GM20000 (cell line): ENCODE results near the gene RFC5.

Experiments used
- DNase-seq: peaks from one replicate; pipeline ENCODE4 v3.0.0; 2012; ENCODE audit warnings: low spot score
- TF ChIP-seq, protein P1 (sequence below): IDR thresholded peaks from 2 replicates; pipeline ENCODE4 v1.5.1; 2012; ENCODE audit warnings: mild to moderate bottlenecking, control low read depth; ENCODE audit errors: extremely low read depth, missing control alignments

Gene RFC5

DNA sequence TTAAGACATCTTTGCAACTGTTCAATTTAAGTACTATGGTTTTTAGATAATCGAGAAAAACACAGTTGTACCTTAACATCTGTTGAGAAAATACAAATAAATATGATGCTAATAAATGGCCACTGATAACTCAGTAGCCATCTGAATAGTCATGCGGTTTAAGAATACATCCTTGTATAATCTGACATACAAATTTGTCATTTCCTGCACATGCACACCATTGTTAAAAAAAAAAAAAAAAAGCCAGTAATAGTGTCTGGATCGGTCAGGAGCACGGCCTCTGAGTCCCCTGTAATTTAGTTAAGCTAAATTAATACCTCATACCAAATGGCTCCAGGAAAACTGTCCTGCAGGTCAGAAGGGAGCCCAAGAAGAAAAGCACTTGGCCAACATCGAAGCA, 16.8 kb downstream of the RFC5 start:
- TF ChIP-seq, protein P1, sequence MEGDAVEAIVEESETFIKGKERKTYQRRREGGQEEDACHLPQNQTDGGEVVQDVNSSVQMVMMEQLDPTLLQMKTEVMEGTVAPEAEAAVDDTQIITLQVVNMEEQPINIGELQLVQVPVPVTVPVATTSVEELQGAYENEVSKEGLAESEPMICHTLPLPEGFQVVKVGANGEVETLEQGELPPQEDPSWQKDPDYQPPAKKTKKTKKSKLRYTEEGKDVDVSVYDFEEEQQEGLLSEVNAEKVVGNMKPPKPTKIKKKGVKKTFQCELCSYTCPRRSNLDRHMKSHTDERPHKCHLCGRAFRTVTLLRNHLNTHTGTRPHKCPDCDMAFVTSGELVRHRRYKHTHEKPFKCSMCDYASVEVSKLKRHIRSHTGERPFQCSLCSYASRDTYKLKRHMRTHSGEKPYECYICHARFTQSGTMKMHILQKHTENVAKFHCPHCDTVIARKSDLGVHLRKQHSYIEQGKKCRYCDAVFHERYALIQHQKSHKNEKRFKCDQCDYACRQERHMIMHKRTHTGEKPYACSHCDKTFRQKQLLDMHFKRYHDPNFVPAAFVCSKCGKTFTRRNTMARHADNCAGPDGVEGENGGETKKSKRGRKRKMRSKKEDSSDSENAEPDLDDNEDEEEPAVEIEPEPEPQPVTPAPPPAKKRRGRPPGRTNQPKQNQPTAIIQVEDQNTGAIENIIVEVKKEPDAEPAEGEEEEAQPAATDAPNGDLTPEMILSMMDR, result no peak
- DNase-seq, result no peak

DNA sequence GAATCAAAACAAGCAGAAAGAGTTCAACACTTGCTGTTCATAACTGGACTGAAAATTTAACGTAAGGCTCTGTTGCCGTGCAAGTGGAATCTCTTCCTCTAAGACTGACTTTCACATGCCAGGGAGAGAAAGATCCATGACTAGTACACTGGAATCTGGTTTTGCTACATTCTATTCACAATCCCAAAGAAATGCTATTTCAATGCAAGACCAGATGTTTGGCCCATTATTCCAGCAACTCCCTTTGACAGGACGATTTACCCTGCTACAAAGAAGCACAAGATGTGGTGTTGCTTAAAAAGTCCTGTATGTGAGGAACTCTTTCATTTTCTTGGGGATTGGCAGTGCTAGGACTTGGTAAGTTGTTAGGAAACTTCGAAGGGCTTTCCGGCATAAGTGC, 17.4 kb downstream of the RFC5 start:
- TF ChIP-seq, protein P1, result no peak
- DNase-seq, result no peak

DNA sequence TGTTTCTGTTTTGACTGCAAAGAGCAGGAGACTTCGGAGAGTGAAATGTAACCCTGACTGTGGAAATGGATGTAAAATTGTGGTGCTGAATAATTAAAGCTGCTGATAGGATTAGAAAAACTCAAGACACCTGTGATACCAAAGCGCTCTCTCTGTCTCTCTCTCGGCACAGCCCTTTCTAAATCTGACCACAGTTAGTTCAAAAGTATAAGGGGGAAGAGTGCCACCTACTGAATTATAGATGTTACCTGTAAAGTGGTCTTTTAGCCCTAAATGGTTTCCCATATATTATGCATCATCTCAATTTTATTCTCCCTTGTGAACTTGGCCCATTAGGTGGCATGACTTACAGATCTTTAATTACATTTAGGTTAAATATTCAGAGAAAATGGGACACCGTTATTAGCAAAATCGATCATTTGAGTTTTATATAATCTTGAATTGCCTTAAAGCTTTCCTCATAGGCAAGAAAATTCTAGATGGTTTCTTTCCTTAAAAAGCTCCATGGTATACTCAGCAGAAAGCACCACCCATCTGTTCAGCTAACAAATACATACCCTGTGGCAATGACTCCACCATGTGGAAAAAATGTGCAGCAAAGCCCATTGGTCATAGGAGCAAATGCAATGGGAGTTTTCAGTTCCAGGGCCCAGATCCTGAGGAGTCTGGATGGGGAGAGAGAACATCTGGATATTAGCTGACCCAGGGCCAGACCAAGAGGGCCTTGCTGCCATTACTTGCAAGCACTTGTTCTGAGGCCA, 18.1 kb downstream of the RFC5 start:
- no peak for DNase-seq
- TF ChIP-seq, protein P1, result no peak

DNA sequence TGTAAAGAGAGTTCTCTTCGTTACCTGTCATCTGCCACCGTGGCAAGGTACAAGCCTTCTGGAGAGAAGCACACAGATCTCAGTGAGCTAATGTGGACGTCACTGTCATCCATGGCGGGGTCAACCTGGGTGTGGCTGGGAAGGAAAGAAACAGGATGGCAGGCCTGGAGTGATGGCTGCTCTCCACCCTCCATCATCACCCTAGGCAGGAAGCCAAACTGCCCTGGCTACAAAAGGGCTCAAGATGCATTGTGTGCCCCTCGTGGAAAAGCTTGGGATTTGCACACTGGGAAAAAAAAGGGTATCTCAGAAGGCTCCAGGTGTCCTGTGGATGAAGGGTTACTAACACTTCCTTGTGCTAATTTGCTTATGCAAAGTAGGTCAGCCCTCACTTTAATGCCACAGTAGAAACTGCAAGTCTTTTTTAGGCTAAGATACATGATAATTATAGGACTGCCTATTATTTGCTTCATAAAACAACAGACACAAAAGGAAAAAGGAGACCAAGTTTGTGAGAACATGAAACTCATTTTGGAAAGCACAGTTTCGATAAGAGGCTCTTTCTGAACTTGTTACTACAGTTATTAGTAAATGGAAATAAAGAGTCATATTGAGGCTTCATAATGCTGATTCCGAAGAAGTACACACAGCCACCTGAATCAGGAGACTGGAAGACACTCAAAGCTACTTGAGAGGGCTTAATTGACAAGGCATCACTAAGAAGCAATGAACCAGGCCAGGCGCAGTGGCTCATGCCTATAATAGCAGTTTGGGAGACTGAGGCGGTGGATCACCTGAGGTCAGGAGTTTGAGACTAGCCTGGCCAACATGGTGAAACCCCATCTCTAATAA, 18.9 kb downstream of the RFC5 start:
- TF ChIP-seq, protein P1, result no peak
- peak; percentile 61 for DNase-seq

DNA sequence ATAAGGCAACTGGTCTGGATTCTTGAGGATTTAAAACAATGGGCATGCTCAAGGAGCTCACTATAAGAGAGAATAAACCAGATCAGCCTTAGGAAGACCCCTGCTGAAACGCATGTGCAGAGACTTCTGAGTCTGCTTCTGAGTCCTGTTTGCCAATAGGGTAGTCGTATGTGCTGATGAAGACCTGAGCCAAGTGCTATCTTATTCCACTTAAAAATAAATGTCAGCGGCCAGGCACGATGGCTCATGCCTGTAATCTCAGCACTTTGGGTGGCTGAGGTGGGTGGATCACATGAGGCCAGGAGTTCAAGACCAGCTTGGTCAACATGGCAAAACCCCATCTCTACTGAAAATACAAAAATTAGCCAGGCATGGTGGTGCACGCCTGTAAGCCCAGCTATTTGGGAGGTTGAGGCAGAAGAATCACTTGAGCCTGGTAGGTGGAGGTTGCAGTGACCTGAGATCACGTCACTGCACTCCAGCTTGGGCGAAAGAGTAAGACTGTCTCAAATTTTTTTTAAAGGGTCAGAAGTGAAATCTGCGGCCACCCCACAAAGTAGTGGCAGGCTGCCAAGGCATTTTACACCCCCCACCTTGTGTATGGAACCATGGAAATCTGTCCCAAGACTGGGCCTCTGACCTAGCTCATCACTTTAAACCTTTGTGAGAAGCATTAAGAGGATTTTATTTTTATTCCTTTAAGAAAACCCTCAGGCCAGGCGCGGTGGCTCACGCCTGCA, 20.3 kb downstream of the RFC5 start:
- TF ChIP-seq, protein P1, result no peak
- DNase-seq, result no peak

DNA sequence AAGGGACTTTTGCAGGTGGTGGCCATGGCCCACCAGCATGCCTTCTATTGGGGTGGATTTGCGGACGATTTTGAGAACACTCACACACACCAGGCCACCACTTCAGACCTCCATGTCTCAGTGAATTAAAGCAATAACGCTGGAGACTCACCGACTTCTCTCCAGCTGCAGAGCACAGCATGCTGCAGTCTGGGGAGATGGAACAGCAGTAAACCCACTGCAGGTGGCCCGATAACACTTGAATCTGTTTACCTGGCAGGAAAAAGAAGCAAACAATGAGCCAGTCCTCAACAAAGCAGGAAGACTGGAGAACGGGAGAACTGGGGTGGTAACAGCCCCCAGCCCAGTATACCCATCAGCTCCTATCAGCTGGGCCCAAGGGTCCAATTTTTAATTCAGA, 21.6 kb downstream of the RFC5 start:
- DNase-seq, result no peak
- TF ChIP-seq, protein P1, result no peak
